ENCODE data around the gene AFP.
"Not testable (repeated sequence)": the region's sequence is repeated elsewhere in the genome, so short reads cannot be mapped to it uniquely, and the experiment has no call there.

The AFP gene

DNA sequence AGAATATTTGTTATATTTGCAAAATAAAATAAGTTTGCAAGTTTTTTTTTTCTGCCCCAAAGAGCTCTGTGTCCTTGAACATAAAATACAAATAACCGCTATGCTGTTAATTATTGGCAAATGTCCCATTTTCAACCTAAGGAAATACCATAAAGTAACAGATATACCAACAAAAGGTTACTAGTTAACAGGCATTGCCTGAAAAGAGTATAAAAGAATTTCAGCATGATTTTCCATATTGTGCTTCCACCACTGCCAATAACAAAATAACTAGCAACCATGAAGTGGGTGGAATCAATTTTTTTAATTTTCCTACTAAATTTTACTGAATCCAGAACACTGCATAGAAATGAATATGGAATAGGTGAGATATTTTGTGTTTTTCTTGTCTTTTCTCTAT lies at the start of gene AFP:
Gene AFP (plus strand): TSS at position 238 of the 400 bp plus-strand sequence. CDS start 42 bp downstream, at position 280.
- DNase-seq = no peak

DNA sequence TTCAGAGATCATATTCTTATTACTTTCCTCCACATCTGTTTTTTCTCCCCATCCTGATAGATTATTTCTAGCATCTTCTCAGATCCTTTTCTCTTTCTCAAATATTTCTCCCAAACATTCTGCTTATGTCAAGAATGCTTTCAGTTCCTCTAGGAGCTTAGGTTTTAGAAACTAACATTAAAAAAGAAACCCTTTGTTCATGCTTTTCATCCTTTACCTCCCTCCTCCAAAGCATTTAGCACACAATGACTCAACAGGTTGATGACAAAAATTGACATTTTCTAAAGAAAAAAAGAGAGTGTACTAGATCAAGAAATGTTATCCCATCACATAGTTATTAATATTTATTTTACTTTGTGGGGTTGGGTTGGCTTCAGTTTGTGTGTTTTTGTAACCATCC lies 48.5 kb upstream of the AFP start:
- no peak for DNase-seq

DNA sequence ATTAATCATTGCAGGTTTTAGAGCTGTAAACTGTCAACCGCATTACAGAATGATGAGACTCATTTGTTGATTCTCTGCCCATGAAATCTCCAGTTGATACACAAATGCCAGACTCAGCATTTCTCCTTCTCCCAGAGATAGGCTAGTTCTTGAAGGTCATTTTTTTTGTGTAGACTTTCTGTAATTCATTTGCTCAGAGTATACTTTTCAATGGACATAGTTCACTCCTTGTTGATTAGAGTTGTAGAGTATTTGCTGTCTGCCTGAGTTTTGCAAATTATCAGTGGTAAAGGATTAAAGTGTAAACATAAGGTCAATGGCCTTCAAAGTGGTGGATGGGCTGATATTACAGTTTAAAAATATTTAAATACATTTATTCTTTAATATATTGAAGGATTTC lies 47.1 kb upstream of the AFP start:
- DNase-seq = no peak

GRCh38 chr4:73389663-73390062 lies 46.4 kb upstream of the AFP start:
- DNase-seq = not testable (repeated sequence)

DNA sequence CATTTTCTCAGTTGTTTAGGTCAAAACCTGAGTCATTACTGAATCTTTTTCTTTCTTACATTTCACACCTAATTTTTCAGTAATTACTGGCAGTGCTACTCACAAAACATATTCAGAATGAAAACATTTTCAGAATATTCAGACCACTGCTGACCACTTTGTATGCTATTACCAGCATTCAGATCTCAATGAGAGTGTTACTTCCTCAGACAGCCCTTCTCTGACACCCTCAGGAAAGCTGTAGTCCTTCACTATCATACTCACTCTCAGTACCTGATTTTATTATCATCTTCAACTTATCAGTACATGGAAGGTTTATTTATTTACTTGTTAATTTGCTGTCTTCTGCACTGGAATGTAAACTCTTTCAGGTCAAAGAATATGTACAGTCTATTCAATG lies 44.2 kb upstream of the AFP start:
- no peak for DNase-seq

DNA sequence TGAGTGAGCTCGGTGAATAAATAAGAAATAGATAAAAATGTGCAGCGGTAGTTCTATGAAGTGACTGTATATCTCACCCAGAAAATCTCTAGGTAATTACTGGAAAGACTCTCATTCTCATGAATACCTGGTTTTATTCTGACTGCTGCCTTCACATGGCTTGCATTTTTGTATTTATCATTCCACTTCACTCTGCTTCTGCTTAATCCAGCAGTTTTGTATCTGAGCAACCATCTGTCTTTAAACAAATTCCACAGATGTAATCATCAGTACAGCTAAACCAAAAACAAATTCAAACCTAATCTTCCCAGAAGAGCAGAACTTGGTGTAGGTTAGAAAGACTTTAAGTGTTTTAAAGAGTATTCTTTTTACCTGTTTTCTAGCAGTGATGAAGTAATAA lies 43.1 kb upstream of the AFP start:
- no peak for DNase-seq

GRCh38 chr4:73396304-73396703 lies 39.7 kb upstream of the AFP start:
- DNase-seq = no peak

GRCh38 chr4:73396993-73397972 lies 38.7 kb upstream of the AFP start:
- no peak for DNase-seq

DNA sequence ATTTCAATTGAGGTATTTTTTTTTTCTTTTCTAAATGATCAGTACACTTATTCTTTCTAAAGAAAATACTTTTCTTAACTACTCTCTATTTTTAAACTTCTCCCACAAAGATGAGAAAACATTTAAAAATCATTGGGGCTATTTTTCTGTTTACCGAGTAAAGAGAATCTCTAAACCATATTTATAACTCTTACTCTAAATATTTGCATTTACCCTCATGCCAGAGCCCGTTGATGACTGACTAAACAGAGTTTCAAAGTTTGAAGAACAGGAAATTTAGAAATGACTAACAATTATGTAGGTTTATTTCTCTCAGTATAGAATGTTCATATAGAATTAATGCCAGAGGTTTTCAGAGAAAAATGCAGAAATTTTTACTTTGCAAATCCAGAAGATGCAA lies 34.6 kb upstream of the AFP start:
- no peak for DNase-seq

DNA sequence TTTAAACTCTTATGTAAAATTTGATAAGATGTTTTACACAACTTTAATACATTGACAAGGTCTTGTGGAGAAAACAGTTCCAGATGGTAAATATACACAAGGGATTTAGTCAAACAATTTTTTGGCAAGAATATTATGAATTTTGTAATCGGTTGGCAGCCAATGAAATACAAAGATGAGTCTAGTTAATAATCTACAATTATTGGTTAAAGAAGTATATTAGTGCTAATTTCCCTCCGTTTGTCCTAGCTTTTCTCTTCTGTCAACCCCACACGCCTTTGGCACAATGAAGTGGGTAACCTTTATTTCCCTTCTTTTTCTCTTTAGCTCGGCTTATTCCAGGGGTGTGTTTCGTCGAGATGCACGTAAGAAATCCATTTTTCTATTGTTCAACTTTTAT lies 32.0 kb upstream of the AFP start, which contains the start of gene ALB:
Gene ALB (plus strand): TSS at position 246 of the 400 bp plus-strand sequence. CDS start 41 bp downstream, at position 287.
- no peak for DNase-seq

GRCh38 chr4:73404457-73404856 lies 31.6 kb upstream of the AFP start:
- DNase-seq = no peak

GRCh38 chr4:73405138-73405537 lies 30.9 kb upstream of the AFP start:
- DNase-seq = no peak

DNA sequence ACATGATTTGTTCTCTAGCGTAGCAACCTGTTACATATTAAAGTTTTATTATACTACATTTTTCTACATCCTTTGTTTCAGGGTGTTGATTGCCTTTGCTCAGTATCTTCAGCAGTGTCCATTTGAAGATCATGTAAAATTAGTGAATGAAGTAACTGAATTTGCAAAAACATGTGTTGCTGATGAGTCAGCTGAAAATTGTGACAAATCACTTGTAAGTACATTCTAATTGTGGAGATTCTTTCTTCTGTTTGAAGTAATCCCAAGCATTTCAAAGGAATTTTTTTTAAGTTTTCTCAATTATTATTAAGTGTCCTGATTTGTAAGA lies 29.5 kb upstream of the AFP start:
- no peak for DNase-seq

DNA sequence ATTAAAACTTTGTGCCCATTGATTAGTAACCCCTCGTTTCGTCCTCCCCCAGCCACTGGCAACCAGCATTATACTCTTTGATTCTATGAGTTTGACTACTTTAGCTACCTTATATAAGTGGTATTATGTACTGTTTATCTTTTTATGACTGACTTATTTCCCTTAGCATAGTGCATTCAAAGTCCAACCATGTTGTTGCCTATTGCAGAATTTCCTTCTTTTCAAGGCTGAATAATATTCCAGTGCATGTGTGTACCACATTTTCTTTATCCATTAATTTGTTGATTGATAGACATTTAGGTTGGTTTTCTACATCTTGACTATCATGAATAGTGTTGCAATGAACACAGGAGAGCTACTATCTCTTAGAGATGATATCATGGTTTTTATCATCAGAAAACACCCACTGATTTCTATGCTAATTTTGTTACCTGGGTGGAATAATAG lies 28.8 kb upstream of the AFP start:
- DNase-seq = no peak

DNA sequence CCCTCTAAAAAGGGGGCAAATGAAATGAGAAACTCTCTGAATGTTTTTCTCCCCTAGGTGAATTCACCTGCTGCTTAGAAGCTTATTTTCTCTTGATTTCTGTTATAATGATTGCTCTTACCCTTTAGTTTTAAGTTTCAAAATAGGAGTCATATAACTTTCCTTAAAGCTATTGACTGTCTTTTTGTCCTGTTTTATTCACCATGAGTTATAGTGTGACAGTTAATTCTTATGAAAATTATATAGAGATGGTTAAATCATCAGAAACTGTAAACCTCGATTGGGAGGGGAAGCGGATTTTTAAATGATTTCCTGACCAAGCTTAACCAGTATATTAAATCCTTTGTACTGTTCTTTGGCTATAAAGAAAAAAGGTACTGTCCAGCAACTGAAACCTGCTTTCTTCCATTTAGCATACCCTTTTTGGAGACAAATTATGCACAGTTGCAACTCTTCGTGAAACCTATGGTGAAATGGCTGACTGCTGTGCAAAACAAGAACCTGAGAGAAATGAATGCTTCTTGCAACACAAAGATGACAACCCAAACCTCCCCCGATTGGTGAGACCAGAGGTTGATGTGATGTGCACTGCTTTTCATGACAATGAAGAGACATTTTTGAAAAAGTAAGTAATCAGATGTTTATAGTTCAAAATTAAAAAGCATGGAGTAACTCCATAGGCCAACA lies 27.7 kb upstream of the AFP start:
- DNase-seq = no peak

GRCh38 chr4:73409012-73409862 lies 26.8 kb upstream of the AFP start:
- DNase-seq = no peak

DNA sequence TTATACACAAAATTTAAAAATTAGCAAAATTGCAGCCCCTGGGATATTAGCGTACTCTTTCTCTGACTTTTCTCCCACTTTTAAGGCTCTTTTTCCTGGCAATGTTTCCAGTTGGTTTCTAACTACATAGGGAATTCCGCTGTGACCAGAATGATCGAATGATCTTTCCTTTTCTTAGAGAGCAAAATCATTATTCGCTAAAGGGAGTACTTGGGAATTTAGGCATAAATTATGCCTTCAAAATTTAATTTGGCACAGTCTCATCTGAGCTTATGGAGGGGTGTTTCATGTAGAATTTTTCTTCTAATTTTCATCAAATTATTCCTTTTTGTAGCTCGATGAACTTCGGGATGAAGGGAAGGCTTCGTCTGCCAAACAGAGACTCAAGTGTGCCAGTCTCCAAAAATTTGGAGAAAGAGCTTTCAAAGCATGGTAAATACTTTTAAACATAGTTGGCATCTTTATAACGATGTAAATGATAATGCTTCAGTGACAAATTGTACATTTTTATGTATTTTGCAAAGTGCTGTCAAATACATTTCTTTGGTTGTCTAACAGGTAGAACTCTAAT lies 26.0 kb upstream of the AFP start:
- DNase-seq = no peak

DNA sequence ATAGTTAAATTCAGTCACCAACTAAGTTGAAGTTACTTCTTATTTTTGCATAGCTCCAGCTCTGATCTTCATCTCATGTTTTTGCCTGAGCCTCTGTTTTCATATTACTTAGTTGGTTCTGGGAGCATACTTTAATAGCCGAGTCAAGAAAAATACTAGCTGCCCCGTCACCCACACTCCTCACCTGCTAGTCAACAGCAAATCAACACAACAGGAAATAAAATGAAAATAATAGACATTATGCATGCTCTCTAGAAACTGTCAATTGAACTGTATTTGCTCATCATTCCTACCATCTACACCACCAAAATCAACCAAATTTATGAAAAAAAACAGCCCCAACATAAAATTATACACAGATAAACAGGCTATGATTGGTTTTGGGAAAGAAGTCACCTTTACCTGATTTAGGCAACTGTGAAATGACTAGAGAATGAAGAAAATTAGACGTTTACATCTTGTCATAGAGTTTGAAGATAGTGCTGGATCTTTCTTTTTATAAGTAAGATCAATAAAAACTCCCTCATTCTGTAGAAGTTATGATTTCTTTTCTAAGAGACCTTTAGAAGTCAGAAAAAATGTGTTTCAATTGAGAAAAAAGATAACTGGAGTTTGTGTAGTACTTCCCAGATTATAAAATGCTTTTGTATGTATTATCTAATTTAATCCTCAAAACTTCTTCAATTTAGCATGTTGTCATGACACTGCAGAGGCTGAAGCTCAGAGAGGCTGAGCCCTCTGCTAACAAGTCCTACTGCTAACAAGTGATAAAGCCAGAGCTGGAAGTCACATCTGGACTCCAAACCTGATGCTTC lies 24.9 kb upstream of the AFP start:
- no peak for DNase-seq

DNA sequence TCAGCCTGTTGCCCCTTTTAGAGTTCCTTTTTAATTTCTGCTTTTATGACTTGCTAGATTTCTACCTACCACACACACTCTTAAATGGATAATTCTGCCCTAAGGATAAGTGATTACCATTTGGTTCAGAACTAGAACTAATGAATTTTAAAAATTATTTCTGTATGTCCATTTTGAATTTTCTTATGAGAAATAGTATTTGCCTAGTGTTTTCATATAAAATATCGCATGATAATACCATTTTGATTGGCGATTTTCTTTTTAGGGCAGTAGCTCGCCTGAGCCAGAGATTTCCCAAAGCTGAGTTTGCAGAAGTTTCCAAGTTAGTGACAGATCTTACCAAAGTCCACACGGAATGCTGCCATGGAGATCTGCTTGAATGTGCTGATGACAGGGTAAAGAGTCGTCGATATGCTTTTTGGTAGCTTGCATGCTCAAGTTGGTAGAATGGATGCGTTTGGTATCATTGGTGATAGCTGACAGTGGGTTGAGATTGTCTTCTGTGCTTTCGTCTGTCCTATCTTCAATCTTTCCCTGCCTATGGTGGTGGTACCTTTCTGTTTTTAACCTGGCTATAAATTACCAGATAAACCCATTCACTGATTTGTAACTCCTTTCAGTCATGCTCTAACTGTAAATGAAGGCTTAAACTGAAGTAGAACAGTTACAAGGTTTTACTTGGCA lies 24.1 kb upstream of the AFP start:
- no peak for DNase-seq

- DNase-seq = no peak
Observed at GRCh38 chr4:73413294-73413755, 22.7 kb upstream of the AFP start.

GRCh38 chr4:73414936-73415271 lies 21.1 kb upstream of the AFP start:
- no peak for DNase-seq

Measured in activated T-cell treated with anti-CD3 and anti-CD28 coated beads, Interleukin-2, amount 50 U/mL, for 1 hour (primary cell).